Measurements from ENCODE around the gene HOOK2. TPM values are rescaled to one million over a fixed set of nuclear protein-coding genes. Genes with fewer than 3 reads are reported as not detected.

Gene HOOK2
- total and polyA plus RNA-seq, 2 of the 13 experiments (the other 11 are each of a cell fraction or from before 2014, with no cell fraction given): 9.2 to 12.9 TPM

DNA sequence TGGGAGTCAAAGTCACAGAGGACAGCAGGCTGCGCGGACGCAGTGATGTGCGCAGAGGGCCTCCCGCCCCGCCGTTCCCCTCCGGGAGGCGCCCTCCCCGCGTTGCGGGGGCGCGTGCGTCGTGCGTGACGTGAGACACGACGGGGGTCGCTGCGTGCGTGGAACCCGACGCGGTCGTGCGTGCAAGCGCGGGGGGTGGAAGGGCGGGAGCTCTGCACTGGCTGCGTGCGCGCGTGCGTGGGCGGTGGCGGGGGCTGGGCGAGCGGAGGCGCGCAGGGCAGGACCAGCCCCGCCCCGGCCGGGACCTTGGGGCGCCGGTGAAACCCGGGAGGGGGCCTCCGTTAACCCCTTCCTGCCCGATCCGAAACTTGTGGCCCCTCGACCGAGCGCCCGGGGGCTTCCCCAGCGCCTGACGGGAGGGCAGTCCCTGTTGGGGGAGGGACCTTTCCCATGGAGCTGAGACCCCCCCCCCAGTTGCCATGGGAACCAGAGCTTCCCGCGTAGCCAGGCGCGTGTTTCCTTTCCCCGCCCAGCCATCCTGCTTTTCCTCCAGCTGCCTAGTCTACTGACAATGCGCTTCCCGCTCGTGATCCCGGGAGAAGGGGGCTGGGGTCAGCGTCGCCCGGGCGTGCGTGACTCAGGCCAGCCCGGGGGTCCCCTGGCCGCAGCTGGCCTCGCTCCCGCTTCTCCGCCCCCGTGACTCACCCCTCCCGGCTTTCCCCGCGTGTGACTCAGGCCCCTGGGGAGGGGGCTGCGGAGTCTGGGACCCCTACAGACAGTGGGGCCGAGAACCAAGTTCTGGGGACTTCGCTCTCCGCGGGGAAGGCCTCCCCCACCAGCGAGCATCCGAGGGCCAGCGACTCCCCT is 7.3 kb upstream of the HOOK2 start (continued):
- TF ChIP-seq ZNF589 (CRISPR knock-in tag; conservative IDR thresholded peaks at IDR 0.05) (no peak), ZSCAN9 (CRISPR knock-in tag; IDR thresholded peaks at IDR 0.05; ENCODE audit: borderline replicate concordance) (no peak), HHEX (CRISPR knock-in tag; IDR thresholded peaks at IDR 0.05) (no peak), ZNF3 (CRISPR knock-in tag; IDR thresholded peaks at IDR 0.05) (no peak), ISL2 (CRISPR knock-in tag; IDR thresholded peaks at IDR 0.05) (no peak), MED8 (CRISPR knock-in tag; IDR thresholded peaks at IDR 0.05; ENCODE audit: insufficient replicate concordance) (no peak), ZNF17 (CRISPR knock-in tag; IDR thresholded peaks at IDR 0.05) (no peak), ZNF253 (CRISPR knock-in tag; IDR thresholded peaks at IDR 0.05; ENCODE audit: borderline replicate concordance) (no peak), RAD51 (IDR thresholded peaks at IDR 0.05; ENCODE audit: borderline replicate concordance) (no peak), ZNF792 (CRISPR knock-in tag; IDR thresholded peaks at IDR 0.05) (no peak), MATR3 (CRISPR knock-in tag; IDR thresholded peaks at IDR 0.05) (no peak), NONO (IDR thresholded peaks at IDR 0.05) (no peak), NONO (CRISPR knock-in tag; conservative IDR thresholded peaks at IDR 0.05) (no peak), SIN3A (IDR thresholded peaks at IDR 0.05; ENCODE audit: borderline replicate concordance, low read depth, low read length) (0 out of 2 replicates have a peak, but pooled peaks have one; percentile 66), DMAP1 (CRISPR knock-in tag; IDR thresholded peaks at IDR 0.05) (0 out of 2 replicates have a peak, but pooled peaks have one; percentile 26), RFXAP (CRISPR knock-in tag; IDR thresholded peaks at IDR 0.05; ENCODE audit: borderline replicate concordance) (no peak), SALL1 (CRISPR knock-in tag; IDR thresholded peaks at IDR 0.05) (peak; percentile 31; the same call in 1 of the 2 replicates), ZNF232 (CRISPR knock-in tag; IDR thresholded peaks at IDR 0.05; ENCODE audit: borderline replicate concordance) (no peak), EED (CRISPR knock-in tag; IDR thresholded peaks at IDR 0.05) (no peak), GPN1 (CRISPR knock-in tag; IDR thresholded peaks at IDR 0.05; ENCODE audit: borderline replicate concordance) (no peak), ZNF333 (CRISPR knock-in tag; IDR thresholded peaks at IDR 0.05; ENCODE audit: borderline replicate concordance) (no peak; the same call in 1 of the 2 replicates), NR2C2 (CRISPR knock-in tag; IDR thresholded peaks at IDR 0.05; ENCODE audit: borderline replicate concordance) (no peak), NFRKB (IDR thresholded peaks at IDR 0.05) (no peak), REXO4 (CRISPR knock-in tag; IDR thresholded peaks at IDR 0.05; ENCODE audit: borderline replicate concordance) (no peak), TAF15 (IDR thresholded peaks at IDR 0.05; ENCODE audit: low read depth, low read length, poor library complexity, severe bottlenecking) (no peak)
- TF ChIP-seq, protein P1, sequence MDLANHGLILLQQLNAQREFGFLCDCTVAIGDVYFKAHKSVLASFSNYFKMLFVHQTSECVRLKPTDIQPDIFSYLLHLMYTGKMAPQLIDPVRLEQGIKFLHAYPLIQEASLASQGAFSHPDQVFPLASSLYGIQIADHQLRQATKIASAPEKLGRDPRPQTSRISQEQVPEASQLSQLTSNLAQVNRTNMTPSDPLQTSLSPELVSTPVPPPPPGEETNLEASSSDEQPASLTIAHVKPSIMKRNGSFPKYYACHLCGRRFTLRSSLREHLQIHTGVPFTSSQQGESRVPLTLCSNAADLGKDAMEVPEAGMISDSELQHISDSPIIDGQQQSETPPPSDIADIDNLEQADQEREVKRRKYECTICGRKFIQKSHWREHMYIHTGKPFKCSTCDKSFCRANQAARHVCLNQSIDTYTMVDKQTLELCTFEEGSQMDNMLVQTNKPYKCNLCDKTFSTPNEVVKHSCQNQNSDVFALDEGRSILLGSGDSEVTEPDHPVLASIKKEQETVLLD (CRISPR knock-in tag; IDR thresholded peaks at IDR 0.05; ENCODE audit: low read depth): no peak
- TF ChIP-seq, protein P2, sequence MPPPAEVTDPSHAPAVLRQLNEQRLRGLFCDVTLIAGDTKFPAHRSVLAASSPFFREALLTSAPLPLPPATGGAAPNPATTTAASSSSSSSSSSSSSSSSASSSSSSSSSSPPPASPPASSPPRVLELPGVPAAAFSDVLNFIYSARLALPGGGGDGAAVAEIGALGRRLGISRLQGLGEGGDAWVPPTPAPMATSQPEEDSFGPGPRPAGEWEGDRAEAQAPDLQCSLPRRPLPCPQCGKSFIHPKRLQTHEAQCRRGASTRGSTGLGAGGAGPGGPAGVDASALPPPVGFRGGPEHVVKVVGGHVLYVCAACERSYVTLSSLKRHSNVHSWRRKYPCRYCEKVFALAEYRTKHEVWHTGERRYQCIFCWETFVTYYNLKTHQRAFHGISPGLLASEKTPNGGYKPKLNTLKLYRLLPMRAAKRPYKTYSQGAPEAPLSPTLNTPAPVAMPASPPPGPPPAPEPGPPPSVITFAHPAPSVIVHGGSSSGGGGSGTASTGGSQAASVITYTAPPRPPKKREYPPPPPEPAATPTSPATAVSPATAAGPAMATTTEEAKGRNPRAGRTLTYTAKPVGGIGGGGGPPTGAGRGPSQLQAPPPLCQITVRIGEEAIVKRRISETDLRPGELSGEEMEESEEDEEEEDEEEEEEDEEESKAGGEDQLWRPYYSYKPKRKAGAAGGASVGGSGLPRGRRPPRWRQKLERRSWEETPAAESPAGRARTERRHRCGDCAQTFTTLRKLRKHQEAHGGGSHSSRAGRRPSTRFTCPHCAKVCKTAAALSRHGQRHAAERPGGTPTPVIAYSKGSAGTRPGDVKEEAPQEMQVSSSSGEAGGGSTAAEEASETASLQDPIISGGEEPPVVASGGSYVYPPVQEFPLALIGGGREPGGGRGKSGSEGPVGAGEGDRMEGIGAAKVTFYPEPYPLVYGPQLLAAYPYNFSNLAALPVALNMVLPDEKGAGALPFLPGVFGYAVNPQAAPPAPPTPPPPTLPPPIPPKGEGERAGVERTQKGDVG (CRISPR knock-in tag; IDR thresholded peaks at IDR 0.05; ENCODE audit: borderline replicate concordance): no peak
- TF ChIP-seq, protein P3, sequence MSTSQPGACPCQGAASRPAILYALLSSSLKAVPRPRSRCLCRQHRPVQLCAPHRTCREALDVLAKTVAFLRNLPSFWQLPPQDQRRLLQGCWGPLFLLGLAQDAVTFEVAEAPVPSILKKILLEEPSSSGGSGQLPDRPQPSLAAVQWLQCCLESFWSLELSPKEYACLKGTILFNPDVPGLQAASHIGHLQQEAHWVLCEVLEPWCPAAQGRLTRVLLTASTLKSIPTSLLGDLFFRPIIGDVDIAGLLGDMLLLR (CRISPR knock-in tag; IDR thresholded peaks at IDR 0.05): peak; percentile 17; the same call in 1 of the 2 replicates

All from HepG2 (cell line).